ENCODE measurements around the gene FUT7.
"Not testable (repeated sequence)": the region's sequence is repeated elsewhere in the genome, so short reads cannot be mapped to it uniquely, and the experiment has no call there.

FUT7 gene

DNA sequence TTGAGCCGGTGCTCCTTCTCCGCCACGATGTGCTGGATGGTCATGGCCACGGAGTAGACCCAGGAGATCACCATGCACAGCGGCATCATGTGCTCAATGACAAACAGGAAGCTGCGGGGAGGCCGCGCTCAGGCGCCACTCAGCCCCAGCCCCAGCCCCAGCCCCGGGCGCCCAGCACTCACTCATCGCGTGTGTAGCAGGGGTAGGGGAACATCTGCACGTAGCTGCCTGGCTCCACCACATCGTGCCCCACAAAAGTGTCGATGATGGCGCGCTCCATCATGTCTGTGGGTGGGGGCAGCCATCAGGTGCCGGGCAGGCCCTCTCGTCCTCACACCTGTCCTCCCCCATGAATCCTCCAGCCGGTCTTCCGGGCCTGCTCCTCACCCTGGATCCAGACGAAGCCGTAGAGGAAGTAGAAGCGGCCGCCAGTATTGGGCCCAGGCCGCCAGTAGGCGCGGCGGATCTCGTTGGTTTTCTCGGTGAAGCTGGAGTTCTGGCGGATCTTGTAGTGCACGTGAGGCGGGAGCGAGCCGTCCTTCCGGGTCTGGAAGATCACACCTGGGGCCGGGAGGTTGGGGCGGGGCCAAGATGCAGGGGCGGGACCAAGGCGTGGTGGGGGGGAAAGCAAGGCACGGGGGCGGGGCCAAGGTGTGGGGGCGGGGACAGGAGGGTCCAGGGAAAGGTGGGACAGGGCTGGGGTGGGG, 13.9 kb downstream of the FUT7 start:
- no peak for DNase-seq (ENCODE audit: low spot score)

GRCh38 chr9:137017071-137017470, 14.8 kb downstream of the FUT7 start:
- DNase-seq (ENCODE audit: low spot score) = no peak

- DNase-seq (ENCODE audit: low spot score) = no peak
Observed at GRCh38 chr9:137016436-137016835, 15.5 kb downstream of the FUT7 start.

- DNase-seq (ENCODE audit: low spot score) = no peak
Observed at GRCh38 chr9:137015976-137016375, 15.9 kb downstream of the FUT7 start.

GRCh38 chr9:137015540-137015930, 16.4 kb downstream of the FUT7 start:
- DNase-seq (ENCODE audit: low spot score) = no peak

GRCh38 chr9:137014776-137015539, 16.9 kb downstream of the FUT7 start:
- DNase-seq (ENCODE audit: low spot score) = no peak

GRCh38 chr9:137014166-137014565, 17.7 kb downstream of the FUT7 start:
- no peak for DNase-seq (ENCODE audit: low spot score)

DNA sequence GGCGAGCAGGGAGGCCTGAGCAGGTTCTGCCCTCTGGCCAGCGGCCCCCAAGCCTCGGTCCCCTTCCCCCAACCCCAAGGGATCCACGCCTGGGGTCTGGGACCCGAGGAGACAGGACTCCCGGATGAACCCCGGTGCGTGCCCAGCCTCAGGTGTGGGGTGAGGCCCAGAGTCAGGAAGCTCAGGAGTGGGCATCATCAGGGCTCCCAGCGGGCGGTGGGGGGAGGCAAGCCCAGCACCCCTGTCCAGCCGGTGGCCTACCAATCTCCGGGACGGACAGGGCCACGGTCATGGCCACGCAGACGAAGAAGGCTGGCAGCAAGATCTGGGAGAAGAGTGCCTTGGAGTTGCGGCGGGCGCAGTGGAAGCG, 18.3 kb downstream of the FUT7 start:
- DNase-seq (ENCODE audit: low spot score) = no peak

DNA sequence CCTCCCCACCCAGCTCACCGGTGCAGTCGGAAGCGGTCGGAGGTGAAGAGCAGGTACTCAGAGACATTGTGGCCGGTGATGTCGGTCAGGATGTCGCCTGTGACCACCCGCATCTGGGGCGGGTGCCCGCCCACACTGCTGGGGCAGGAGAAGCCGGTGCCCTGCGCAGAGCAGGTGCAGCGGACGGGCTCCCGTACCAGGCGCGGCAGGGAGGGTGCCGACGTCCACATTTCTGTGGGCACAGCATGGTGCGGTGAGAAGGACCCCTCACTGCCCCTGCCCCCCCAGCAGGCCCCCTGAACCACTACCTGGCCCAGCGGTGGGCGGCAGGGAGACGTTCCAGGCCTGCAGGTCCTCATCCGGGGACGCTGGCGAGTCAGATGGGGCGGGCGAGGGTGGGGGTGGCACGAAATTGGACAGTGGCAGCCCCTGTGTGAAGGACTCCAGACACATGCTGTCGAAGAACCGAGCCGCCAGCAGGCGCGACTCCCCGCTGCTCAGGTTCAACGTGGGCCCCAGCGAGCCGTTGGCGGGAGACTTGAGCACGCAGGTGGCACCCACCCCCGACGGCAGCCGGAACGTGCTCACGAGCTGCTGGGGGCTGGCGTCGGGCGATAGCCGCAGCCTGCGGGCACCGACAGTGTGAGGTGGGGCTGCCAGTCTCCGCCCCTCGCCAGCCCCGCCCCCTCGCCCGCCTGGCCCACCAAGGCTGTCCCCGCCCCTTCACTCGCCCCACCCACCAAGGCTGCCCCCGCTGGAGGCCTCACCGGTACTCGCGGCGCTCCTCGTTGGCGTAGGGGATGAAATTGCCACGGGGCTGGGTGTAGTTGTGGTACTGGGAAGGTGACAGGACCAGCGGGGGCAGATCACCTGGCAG, 19.0 kb downstream of the FUT7 start:
- no peak for DNase-seq (ENCODE audit: low spot score)

DNA sequence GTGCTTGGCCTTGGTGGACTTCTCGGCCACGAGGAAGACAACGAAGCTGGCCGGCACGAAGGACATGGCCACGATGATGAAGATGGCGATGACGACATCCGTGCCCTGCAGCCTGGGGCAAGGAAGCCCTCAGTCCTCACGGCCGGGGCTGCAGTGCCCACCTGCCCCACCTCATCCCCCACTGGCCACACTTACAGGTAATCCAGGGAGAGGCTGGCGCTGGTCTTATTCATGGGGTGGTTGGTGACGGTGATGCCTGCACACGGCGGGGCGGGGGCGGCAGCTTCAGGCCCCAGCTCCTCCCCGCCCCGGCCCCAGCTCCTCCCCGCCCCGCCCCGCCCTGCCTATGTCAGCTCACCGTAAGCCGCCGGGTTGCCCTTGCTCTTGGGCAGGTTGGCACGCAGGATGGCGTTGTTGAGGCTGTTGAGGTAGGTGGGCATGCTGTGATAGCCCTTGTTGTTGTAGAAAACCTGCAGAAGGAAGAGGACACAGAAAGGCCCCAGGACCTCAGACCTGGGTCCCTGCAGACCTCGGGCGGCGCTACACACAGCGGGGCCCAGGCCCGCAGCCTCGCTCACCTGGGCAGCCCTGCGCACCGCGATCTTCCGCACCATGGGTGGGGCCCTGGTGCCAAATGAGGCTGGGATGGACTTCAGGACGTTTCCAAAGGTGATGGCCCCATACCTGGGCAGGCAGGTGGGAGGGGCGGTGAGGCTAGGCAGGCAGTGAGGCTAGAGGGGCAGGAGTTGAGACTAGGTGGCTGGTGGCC, 19.8 kb downstream of the FUT7 start:
- no peak for DNase-seq (ENCODE audit: low spot score)

- no peak for DNase-seq (ENCODE audit: low spot score)
Observed at GRCh38 chr9:137011156-137011555, 20.7 kb downstream of the FUT7 start.

DNA sequence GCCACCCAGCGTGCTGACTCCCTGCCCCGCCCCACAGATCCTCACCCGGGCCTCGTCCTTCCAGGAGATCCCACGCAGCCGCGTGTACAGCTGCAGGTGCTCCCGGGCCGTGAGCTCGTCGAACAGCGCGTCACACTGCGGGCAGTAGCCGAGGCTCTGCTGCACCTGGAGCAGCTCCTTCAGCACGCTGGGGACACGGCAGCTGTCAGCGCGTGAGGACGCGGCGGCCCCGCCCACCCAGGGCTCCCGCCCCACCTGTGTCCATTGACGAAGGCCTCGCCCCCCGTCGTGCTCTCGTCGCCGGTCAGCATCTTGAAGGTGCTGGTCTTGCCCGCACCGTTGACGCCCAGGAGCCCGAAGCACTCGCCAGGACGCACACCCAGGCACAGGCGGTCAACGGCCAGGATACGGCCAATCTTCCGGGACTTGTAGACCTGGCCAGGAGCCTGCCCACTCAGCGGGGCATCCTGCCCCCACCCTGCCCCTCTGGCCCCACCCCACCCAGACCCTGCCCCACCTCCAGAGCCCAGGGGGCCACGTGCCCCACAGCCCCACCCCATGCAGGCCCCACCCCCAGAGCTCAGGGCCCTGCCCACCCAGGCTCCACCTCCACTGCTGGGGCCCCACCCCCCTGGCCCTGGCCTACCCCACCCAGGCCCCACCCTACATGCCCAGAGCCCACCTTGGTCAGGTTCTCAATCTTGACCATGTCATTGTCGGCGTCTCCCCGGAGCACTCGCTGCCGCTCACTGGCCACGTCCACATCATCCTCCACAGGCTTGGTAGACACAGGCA, 21.8 kb downstream of the FUT7 start:
- DNase-seq (ENCODE audit: low spot score) = no peak

DNA sequence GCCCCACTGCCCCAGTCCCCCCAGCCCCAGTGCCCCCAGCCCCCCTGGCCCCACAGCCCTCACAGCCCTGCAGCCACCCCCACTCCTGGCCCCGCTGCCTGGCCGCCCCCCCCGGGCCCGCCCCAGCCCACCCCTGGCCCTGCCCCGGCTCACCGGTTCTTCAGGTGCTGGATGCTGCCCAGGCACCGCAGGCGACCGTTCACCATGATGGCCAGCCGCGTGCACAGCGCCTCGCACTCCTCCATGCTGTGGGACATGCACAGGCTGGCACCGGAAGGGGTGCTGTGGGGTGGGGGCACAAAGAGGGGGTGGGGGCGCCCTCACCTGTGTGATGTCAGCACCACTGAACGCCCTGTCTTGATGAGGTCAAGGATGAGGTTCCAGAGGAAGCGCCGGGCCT, 22.7 kb downstream of the FUT7 start:
- DNase-seq (ENCODE audit: low spot score) = no peak

DNA sequence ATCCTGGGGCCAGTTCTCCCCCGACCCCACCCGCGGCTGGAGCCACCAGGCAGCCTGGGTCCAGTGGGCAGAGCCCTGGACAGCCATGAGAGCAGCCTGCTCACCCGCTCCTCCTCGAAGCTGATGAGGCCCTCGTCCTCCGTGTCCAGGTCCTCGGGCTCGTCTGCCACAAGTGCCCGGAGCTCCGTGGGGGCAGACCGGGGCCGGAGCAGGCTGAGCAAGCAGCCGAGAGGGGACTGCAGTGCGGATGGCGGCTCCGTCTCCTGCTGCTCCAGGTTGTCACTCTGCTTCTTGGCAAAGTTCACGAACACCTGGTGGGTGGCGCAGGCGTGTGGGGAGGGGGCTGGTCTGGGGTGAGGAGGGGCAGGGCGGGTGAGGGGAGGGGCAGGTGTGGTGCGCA, 23.6 kb downstream of the FUT7 start:
- DNase-seq (ENCODE audit: low spot score) = no peak

DNA sequence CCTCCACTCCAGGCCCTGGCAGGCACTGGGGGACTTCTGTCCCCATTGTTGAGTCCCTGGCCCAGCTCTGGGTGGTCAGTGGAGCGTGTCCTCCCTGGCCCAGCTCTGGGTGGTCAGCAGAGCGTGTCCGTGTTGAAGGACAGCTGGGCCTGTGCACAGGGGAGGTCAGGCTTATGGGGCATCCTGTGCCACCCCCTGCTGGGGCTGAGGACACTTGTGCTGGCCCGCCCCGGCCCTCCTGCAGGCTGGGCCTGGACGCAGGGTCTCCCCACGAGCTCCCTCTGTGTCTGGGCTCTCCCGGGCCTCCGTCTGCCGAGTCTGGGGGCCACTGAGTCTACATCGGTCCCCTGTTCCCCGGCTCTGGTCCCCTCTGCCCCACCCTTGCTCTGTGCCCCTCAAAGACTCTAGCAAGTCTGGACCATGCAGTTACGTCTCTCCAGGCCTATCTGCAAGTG, 24.0 kb downstream of the FUT7 start:
- no peak for DNase-seq (ENCODE audit: low spot score)

GRCh38 chr9:137007108-137007815, 24.6 kb downstream of the FUT7 start:
- DNase-seq (ENCODE audit: low spot score) = no peak

DNA sequence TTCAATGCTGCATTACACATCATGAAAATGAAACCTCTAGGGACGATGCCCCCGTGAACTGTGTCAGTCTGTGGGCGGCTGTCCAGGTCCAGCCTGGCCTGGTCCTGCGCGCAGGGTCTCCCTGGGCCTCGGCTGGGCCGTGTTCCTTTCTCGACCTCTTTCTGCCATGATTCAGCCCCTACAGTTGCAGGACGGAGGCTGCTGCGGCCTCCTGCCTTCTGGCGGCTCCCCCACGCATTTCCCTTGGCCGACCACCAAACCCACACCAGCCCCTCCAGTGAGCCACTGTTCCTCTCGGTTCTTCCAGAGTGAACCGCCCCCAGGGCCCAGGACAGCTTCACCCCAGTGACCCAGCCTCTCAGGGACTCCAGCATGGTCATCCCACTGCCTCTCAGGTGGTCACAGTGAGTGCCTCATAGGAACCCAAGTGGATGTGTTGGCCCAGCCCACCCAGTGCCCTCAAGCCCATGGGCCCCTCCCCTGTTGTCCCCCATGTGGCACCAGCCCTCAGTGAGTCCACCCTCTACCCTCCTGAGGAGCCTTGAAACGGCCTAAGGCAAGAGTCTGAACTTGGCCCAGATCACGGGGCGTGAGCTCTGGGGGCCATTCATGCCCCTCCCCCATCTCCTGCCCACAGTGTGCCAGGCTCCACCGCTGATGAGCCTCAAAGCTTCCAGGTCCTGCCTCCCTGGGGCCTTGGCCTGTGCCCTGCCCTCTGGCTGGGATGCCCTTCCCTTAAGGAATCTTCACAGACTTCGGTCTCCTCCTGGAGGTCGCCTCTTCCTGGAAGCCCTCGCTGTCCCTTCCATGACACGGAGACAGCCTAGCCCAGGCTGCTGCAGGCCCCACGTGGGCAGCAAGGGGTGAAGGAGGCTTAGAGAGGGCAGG, 25.5 kb downstream of the FUT7 start:
- DNase-seq (ENCODE audit: low spot score) = no peak

DNA sequence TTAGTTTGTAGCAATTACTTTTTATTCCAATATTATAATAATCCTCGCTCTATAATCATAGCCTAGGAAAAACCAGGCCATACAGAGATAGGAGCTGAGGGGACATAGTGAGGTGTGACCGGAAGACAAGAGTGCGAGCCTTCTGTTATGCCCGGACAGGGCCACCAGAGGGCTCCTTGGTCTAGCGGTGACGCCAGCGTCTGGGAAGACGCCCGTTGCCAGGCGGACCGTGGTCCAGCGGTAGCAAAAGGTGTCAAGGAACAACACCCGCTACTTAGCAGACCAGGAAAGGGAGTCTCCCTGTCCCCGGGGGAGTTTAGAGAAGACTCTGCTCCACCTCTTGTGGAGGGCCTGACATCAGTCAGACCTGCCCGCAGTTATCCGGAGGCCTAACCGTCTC, 27.6 kb downstream of the FUT7 start:
- DNase-seq (ENCODE audit: low spot score) = not testable (repeated sequence)

DNA sequence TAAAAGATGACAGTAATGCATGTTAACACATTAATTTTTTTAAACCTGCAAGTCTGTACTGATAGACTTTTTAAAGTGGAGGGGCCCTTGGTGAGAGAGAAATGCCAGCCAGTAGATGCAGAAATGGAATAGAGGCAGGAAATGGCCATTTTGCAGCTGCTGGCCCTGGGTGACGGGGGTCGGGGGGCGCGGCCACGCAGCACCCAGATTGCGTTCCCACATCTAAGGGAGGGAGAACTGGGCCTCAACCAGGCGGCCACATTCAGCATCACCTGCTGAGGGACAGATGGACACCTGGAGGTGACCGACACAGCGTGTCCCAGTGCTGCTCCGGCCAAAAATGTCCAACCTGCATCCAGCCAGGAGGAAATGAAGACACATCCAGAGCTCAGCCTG, 29.2 kb downstream of the FUT7 start:
- no peak for DNase-seq (ENCODE audit: low spot score)
